WI38 (cell line): ENCODE measurements around the gene CUL9.

Experiments
- H3K4me3 ChIP-seq: 2 replicates; pipeline ENCODE4 v1.5.1; 2011; ENCODE audit warnings: low read depth, mild to moderate bottlenecking, control low read depth, low read length
- TF ChIP-seq, protein P1 (sequence below): IDR thresholded peaks from 2 replicates; pipeline ENCODE4 v1.5.1; 2012; ENCODE audit warnings: low read depth, mild to moderate bottlenecking, control low read depth, low read length

CUL9 gene

DNA sequence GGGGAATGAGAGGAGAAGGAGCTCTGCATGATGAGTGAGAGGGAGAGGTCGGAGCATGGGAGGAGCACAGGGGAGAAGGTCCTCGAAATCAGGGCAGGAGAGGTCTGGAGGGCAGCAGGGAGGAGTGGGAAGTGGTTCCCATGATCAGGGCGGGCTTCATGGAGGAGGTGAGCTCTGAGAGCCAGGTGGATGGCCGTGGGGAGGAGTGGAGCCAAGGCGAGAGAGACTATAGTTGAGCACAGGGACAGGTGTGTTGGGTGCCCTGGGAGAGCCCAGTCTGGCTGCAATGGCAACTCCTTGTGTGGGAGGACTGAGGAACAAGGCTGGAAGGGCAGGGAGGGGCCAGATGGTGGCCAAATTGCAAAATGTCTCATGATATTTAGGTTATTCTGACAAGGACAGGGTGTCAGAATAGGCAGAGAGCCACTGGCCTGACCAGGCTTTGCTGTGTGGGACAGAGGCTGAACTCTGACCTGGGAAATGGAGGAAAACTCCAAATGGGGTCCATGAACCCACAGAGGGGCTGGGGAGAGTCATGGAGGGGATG, 82.7 kb downstream of the CUL9 start:
- TF ChIP-seq, protein P1, sequence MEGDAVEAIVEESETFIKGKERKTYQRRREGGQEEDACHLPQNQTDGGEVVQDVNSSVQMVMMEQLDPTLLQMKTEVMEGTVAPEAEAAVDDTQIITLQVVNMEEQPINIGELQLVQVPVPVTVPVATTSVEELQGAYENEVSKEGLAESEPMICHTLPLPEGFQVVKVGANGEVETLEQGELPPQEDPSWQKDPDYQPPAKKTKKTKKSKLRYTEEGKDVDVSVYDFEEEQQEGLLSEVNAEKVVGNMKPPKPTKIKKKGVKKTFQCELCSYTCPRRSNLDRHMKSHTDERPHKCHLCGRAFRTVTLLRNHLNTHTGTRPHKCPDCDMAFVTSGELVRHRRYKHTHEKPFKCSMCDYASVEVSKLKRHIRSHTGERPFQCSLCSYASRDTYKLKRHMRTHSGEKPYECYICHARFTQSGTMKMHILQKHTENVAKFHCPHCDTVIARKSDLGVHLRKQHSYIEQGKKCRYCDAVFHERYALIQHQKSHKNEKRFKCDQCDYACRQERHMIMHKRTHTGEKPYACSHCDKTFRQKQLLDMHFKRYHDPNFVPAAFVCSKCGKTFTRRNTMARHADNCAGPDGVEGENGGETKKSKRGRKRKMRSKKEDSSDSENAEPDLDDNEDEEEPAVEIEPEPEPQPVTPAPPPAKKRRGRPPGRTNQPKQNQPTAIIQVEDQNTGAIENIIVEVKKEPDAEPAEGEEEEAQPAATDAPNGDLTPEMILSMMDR: no peak

DNA sequence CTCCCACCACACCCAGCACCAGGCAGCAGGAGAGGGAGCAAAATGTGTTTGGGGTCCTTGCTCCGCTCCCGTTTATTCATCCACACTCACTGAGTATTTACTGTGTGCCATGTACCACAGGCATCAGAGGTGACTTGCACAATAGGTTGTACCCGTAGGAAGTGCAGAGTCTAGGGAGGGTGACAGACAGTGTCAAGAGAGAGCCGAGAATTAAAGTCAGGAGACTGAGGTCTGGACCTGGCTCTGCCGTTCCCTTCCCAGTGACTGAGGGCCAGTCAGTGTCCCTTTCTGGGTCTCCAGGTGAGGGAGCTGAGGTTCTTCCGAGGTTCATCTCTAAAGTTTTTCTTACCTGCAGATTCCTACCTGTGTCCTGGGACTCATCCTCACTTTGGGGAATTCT, 83.6 kb downstream of the CUL9 start:
- TF ChIP-seq, protein P1: no peak
- no peak overlapping the region for H3K4me3 ChIP-seq

More for the DNA sequence above, 82.7 kb downstream of the CUL9 start:
- no peak overlapping the region for H3K4me3 ChIP-seq

DNA sequence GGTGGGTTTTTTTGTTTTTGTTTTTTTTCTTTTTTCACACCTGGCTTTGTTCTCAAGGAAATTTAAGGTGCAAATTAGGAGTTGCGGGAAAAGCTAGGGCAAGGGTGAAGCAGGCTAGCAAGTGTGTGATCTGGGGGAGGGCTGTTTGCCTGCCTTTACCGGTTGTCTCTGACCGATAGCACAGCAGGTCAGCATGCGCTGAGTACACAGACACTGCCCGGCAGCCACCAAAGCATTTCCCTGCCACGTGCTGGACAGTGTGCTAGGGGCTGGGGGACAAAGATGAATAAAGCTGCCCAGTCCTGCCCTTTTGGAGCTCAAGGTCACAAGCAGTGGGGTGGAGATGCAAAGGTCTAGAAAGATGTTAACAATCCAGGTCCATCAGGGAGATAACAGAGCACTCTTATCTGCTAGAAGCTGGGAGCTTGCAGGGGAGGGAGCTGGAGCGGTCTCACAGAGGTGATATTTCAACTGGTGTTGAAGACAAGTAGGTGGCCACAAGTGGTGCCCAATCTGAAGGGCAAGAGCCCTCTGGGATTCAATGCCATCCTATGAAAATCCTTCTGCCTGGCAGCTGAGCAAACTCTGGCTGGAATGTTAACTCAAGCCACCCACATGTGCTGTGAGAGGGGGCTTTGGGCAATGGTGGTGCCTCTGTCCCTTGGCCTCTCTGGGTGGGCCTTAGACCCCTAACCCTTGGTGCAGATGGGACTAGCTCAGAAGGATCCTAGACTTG, 85.8 kb downstream of the CUL9 start:
- no peak overlapping the region for H3K4me3 ChIP-seq
- TF ChIP-seq, protein P1: no peak

DNA sequence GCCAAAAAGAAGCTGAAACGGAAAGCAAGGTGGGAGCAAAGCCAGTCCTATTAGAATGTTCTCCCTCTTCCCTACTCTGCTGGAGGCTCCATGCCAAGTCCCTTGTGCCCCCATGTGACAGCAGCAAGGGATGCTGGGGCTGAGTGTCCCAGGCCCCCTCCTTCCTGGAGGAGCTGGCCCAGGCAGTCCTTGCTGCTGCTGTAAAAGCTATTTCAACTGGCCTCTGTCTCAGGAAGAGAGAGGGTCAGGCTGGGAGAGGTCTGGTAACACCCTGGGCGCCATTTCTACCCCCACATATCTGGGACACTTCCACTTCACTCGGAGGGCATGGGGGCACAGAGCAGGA, 86.3 kb downstream of the CUL9 start:
- H3K4me3 ChIP-seq: no peak overlapping the region
- TF ChIP-seq, protein P1: no peak

DNA sequence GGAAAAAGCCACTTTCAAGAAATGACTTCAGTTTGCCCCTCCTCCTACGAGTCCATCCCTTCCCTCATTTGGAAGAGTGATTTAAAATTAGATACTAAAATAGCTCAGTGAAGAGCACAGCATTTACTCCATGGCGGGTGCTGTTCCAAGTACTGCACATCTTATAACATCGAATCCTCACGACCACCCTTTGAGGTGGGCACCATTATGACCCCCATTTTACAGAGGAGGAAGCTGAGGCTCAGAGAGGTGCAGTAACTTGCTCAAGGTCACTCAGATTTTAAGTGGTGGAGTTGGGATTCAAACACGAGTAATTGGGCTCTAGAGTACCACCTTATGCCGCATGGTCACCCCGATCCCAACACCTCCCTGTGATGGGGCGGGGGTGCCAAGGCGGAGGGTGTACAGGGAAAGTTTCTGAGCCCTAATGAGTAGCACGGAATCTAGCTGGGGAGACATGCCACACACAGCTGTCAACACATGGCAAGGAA, 86.8 kb downstream of the CUL9 start:
- H3K4me3 ChIP-seq: no peak overlapping the region
- TF ChIP-seq, protein P1: no peak

DNA sequence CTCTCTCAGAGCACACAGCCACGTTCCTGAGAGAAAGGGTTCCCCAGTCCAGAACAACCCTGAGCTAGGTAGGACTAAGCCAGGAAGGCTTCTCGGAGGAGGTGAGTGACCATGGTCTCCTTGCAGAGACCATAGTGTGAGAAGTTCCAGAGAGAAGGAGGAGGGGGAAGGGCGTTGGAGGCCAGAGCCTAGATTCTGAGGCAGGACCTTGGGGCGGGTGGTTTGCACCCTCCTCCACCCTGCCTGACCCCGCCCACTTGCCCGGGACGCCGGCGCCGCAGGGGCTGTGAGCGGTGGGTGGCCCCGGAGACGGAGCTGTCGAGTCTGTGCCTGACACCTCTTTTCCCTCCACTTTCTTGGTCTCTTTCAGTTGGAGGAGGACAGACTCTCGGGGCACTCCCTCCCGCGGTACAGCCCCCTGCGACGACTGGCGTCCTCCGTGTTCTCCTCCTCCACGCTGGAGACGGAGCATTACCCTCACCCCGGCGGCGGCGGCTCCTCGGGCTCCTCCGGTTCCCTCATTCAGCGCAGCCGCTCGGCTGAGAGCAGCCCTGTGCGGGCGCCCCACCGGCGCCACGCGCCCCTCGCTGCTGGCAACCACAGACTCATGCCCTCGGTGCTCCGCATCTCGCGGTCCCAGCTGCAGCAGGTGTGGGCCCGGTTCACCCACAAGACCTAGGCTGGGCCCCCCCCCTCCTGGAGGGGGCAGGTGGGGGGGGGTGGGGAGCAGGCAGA, 87.4 kb downstream of the CUL9 start:
- TF ChIP-seq, protein P1: no peak
- peak overlapping the region; percentile 44 for H3K4me3 ChIP-seq
